HG03442 (cell line): Measurements from ENCODE around the gene MRPL41.
A peak's percentile ranks its signal among the peaks of the same experiment; 100 is the strongest.
"Not testable (repeated sequence)": the region's sequence is repeated elsewhere in the genome, so short reads cannot be mapped to it uniquely, and the experiment has no call there.

Source experiments
- ATAC-seq: cut with Tn5 transposase; IDR thresholded peaks from one replicate; pipeline ENCODE4 v1.9.1; 2021; ENCODE audit warnings: mild to moderate bottlenecking, moderate library complexity; ENCODE audit not compliant: unreplicated experiment

The MRPL41 gene

DNA sequence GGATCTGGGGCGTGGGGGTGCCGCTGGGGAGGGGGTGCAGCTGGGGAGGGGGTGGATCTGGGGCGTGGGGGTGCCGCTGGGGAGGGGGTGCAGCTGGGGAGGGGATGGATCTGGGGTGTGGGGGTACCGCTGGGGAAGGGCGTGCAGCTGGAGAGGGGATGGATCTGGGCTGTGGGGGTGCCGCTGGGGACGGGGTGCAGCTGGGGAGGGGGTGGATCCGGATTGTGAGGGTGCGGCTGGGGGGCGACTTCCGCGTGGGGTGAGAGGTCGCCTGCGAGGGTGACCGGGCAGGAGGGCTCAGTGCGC is 768 bp upstream of the MRPL41 start:
- ATAC-seq = not testable (repeated sequence)

DNA sequence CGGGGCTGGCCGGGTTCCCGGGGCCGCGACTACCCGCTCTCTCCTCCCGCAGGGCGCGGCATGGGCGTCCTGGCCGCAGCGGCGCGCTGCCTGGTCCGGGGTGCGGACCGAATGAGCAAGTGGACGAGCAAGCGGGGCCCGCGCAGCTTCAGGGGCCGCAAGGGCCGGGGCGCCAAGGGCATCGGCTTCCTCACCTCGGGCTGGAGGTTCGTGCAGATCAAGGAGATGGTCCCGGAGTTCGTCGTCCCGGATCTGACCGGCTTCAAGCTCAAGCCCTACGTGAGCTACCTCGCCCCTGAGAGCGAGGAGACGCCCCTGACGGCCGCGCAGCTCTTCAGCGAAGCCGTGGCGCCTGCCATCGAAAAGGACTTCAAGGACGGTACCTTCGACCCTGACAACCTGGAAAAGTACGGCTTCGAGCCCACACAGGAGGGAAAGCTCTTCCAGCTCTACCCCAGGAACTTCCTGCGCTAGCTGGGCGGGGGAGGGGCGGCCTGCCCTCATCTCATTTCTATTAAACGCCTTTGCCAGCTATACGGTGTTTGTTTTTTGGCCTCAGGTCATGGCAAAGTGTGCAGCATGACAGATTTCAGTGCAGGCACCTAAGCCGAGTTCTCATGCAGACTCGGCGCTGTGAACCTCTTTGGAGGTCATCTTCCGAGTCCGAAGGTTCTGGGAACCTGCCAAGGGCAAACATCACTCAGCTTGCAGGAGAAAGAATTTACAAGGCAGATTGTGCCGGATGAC is 516 bp downstream of the MRPL41 start:
- peak; percentile 16 for ATAC-seq

GRCh38 chr9:137553654-137554053 is 2.0 kb downstream of the MRPL41 start:
- ATAC-seq = not testable (repeated sequence)

DNA sequence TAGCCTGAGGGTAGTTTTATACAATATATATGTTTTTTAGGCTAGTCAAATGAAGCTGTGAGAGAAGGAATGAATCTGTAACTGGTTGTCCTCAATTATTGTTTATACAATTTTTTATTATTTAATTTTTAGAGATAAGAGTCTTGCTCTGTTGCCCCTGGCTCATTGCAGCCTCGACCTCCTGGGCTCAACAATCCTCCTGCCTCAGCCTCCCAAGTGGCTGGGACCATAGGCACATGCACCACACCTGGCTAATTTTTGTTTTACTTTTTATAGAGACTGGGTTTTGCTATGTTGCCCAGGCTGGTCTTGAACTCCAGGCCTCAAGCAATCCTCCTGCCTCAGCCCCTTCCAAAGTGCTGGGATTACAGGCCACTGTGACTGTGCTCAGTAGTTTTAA is 2.7 kb downstream of the MRPL41 start:
- ATAC-seq = no peak

DNA sequence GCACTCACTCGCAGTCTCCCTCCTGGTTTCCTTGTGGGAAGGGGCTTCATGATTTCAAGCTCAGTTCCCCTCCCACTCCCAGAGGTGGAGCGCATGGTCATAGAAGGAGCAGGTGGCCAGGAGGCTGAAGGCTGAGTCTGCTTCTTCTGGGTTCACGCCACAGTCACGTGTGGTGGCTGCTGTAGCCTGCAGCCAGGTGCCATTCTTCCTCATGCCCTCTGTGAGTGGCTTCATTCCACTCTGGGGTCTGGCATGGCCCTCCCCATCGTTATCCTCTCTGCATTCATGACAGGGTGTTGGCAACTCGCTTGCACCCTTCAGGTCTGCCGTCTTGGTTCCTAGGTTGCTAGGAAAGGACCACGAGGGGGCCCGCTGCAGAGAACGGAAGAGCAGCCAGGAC is 3.5 kb downstream of the MRPL41 start:
- ATAC-seq = no peak

DNA sequence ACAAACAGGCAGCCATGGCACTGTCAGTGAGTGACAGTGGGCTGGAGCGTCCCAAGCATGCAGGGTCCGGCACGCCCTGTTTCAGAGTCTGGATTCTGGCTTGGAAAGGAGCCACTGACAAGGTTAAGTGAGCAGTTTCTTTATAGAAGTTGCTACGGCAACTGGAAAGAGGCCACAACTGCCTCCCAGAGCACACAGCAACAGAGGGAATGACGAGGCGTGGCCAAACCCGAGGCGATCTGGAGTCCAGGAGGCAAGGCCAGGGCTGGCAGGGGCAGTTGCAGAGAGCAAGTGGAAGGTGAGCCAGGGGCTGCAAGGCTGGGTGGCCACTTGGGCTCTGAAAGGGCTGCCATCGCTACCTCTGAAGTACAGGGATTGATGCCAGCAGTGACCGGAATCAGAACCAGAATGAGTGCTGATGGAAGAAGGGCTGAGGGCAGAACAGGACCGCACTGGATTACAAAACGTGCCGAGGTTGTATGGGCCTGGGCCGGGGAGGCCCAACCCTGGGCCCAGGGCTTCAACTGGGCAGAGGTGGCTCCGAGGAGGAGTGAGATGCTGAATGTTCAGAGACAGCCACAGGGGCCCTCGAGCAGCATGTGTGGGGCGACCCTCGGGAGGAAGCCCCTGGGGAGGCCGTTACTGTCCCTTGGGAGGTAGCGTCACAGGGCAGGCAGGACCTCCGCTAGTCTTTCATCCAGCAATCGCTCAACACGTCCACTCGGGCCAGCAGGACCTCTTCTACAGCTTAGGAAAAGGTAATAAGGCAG is 4.6 kb downstream of the MRPL41 start:
- no peak for ATAC-seq

GRCh38 chr9:137558127-137558526 is 6.4 kb downstream of the MRPL41 start:
- no peak for ATAC-seq

GRCh38 chr9:137564134-137564533 is 12.5 kb downstream of the MRPL41 start:
- ATAC-seq = no peak

DNA sequence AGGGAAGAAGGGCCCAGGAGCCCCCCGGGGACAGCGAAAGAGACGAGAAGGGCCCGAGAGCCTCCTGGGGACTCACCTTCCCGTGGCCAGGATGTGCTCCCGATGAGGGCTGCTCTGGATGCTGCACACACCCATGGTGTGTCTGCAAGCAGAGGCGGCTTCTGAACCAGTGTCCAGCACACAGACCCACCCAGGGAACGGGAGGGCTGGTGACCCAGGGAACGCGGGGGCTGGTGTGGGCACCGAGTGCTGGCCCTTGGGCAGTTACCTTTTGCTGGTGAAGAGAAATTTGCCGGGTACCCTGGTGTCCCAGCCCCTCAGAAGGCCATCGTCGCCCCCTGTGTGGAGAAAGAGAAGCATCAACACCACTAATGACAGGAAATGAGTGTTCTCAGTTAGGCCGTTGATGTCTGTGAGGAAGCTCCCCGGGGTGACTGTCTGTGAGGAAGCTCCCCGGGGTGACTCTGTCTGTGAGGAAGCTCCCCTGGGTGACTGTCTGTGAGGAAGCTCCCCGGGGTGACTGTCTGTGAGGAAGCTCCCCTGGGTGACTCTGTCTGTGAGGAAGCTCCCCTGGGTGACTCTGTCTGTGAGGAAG is 13.2 kb downstream of the MRPL41 start:
- ATAC-seq = no peak

DNA sequence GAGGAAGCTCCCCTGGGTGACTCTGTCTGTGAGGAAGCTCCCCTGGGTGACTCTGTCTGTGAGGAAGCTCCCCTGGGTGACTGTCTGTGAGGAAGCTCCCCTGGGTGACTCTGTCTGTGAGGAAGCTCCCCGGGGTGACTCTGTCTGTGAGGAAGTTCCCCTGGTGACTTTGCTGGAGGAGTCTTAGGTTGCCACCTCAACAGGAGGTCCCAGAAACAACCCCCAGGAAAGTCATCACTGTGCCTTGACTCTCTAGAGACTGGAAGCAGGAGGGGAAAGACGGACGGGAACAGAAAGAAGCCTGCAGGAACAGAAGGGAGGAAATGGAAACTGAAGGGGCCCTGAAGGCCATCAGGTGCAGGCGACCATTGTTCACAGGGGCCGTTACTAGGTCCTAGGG is 16.8 kb downstream of the MRPL41 start:
- not testable (repeated sequence) for ATAC-seq

DNA sequence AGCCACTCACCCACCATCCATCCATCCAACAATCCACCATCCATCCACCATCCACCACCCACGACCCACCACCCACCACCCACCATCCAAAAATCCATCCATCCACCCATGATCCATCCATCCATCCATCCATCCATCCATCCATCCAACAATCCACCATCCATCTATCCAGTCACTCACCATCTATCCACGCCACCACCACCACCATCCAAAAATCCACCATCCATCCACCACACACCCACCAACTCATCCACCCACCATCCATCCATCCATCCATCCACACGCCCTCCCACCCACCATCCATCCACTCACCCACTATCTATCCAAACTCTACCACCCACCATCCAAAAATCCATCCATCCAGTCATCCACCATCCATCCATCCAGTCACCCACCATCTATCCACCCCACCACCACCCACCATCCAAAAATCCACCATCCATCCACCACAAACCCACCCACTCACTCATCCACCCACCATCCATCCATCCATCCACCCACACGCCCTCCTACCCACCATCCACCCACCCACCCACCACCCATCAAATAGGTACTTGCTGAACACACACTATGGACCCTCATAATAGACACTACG is 18.0 kb downstream of the MRPL41 start:
- ATAC-seq = no peak

GRCh38 chr9:137570566-137570965 is 18.9 kb downstream of the MRPL41 start:
- ATAC-seq = no peak

- no peak for ATAC-seq
Measured at GRCh38 chr9:137574192-137574591, 22.5 kb downstream of the MRPL41 start.

DNA sequence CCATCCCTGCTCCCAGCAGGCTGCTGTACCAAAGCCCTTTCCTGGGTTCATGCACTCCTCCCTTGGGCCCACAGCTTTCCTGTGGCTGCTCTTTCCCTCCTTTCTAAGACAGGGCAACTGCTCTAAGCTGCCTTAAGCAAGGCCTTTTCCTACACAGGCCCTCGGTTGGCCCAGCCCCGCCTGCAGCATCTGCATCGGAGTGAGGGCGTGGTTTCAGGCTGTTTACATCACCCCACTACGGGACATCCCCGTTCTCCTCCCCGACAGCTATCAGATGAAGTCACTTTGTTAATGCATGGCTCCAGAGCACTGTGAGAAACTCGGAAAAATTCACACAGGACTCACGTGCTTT is 23.7 kb downstream of the MRPL41 start:
- no peak for ATAC-seq

DNA sequence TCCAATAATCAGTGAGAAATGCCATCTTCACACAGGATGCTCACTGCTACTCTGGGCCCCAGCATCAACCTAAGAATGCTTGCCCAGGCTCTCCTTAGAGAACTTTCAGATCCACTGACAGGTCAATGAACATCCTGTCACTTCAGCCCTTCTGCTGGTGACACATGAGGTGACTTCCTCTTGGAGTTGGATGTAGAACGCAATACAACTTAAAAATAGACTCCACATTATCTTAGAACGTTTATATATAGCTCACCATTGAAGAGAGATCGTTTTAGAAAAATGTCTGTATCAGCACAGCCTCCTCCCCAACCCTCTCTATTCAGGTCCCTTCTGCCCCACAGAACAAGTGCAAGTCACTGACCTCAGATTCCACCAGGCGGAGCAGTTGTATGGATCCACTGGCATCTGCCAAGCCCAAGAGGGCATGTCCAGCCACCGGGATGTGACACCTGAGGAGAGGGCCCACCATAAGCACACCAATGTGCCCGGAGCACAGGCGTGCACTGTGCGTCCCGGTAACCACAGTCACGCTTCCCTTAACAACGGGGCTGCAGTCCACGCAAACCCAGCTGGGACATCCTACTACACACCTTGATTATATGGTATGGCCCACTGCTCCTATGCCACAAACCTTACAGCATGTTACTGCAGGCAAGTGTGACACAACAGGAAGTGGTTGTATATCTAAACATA is 24.2 kb downstream of the MRPL41 start:
- ATAC-seq = no peak

DNA sequence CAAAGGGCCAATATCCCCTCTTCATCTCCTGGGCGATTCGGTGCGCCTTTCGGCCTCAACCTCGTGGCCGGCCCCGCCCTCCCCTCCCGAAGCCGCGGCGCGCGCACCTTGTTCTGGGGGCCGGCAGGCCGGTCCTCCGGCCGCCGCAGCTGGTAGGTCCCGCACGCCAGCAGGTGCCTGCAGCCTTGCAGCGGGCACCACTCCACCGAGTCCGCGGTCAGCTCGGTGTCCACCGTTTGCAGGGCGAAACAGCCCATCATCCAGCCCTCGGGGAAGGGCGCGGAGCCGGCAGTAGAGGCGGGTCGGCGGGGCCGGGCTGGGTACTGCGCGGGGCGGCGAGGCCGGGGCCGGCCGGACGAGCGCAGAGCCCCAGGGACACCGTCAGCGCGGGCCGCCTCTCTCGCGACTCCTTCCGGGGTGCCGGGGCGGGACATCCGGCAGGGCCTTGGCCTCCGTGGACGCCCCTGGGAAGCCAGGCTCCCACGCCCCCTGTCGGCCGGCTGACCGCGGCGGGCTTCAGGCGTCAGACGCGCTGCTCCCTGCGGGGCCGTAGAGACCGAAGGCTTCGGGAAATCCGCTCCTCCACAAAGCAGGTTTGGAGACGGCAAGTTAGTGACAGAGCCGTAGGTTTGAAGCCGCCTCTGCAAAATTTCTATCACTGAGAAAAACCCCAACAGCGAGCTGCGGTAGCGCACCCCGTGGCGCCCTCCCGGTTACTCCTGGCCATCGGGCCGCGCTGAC is 27.0 kb downstream of the MRPL41 start, which contains the start of gene DPH7:
TSS of gene DPH7 (minus strand) at position 408 of the 741 bp plus-strand sequence. CDS start at position 260, 148 bp downstream.
- ATAC-seq = peak; percentile 78

GRCh38 chr9:137579259-137579604 is 27.6 kb downstream of the MRPL41 start:
- no peak for ATAC-seq

DNA sequence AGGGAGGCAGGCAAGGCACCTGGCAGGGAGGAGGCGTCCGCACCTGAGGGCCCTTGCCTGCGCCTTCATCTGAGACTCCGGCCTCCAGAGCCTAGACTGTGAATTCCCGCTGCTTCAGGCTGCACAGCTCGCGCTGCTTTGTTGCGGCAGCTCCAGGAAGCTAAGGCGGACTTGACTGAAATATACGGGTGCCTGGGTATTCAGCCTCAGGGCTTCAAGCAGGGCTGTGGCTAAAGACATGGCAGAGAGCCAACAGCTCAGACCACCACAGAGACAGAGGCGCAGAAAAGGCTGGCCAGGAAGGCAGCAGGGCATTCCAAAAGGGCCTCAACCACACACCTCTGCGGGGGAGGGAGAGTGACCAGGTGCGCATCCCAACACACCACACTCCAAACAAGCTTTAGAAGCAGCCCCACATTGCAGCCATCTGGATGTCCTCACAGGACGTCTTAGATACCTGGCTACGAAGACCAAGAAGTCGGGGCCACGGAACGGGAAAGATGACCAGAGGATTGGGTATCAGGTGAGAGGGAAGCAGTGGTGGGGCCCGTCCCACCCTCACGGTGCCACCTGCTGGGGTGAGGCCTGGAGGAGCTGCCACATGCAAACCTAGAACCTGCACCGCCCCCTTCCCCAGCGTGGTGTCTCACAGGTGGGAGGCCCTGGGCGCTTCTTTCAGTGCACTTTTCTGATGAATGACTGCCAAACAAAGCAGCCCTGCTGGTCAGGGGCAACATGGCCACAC is 28.7 kb downstream of the MRPL41 start:
- no peak for ATAC-seq

DNA sequence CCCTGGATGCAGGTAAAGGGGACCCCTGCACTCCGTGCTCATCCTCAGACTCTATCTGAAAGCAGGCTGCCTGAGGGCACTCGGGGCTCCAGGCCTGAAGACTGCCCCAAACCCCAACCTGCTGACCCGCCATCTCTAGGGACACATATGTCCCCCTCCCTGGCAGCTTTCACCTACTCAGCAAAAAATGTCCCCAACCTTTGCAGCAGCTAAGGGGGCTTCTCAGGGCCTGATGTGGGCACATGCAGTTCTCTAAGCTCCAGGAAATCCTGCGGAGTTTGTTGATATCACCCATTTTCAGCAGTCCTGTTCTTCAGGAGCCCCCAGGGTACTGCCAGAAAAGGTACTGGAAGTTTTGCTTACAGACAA is 29.3 kb downstream of the MRPL41 start:
- ATAC-seq = no peak
